Omental fat pad (tissue), 4 donors: ENCODE data around the gene EGFL7. TPM values are rescaled to one million over a fixed set of nuclear protein-coding genes. Genes with fewer than 3 reads are reported as not detected.

Experiments
- ATAC-seq: fragments of 150-250 bp; one replicate; pipeline ENCODE4 v1.9.1; 2016; ENCODE audit warnings: mild to moderate bottlenecking, moderate library complexity; ENCODE audit not compliant: low FRiP score
- DNase-seq: peaks from one replicate; pipeline ENCODE4 v3.0.0-alpha.2; 2019; ENCODE audit warnings: low spot score
- CTCF ChIP-seq, 3 donors: fragments of 450-650 bp; IDR thresholded peaks; one replicate each; pipeline ENCODE4 v1.5.1; 2016 to 2017; ENCODE audit warnings: antibody characterized with exemption in 3 of 3, mild to moderate bottlenecking in 3 of 3, moderate library complexity in 2 of 3
- small RNA-seq: library from RNA; depleted of rRNA; stranded (forward); fragments of <200 nt; gene quantifications from one replicate; pipeline ENCODE3, GENCODE V24; 2016
- total RNA-seq, 4 donors: library from RNA; depleted of rRNA; stranded (reverse); fragments of >200 nt; gene quantifications; one replicate each; pipeline ENCODE4 v1.1.0, GENCODE V29; 2016

The EGFL7 gene
- total RNA-seq, 4 donors from 2014 or later: 50.6 to 274 (median 145) TPM

DNA sequence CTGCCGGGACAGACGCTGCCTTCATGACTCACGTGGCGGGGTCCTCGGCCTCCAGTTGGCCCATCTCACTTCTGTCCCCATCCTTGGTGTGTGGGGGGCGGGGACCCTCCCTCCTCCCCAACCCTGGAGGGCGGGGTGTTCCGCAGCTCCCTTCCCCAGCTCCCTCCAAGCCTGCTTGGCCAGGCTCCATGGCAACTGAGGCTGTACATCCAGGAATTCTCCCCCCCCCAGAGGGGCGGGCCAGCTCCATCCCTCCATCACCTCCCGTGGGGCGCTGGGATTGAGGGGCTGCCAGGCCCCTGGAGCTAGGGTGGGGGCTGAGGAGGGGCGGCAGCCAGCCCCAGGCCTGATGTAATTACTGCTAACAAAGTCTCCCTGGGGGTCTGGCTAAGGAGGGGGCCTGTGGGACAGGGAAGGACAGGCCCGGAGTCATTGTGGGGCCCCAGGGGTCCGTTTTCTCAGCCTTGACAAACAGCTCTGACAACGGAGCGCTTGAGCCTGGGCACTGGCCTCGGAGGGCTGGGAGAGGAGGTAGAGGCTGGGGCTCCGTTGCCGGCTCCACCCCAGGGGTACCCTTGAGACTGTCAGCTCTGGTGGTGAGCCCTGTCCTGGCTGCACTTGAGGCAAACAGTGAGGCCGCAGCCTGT lies 57.7 kb downstream of the EGFL7 start:
- ATAC-seq (no peak), DNase-seq (no peak)
- TF ChIP-seq CTCF (IDR thresholded peaks at IDR 0.05): no peak

- ATAC-seq: peak; percentile 8
- DNase-seq: no peak
- no peak for TF ChIP-seq CTCF (IDR thresholded peaks at IDR 0.05)
These were observed 58.2 kb downstream of the EGFL7 start for GRCh38 chr9:136720898-136721338.

DNA sequence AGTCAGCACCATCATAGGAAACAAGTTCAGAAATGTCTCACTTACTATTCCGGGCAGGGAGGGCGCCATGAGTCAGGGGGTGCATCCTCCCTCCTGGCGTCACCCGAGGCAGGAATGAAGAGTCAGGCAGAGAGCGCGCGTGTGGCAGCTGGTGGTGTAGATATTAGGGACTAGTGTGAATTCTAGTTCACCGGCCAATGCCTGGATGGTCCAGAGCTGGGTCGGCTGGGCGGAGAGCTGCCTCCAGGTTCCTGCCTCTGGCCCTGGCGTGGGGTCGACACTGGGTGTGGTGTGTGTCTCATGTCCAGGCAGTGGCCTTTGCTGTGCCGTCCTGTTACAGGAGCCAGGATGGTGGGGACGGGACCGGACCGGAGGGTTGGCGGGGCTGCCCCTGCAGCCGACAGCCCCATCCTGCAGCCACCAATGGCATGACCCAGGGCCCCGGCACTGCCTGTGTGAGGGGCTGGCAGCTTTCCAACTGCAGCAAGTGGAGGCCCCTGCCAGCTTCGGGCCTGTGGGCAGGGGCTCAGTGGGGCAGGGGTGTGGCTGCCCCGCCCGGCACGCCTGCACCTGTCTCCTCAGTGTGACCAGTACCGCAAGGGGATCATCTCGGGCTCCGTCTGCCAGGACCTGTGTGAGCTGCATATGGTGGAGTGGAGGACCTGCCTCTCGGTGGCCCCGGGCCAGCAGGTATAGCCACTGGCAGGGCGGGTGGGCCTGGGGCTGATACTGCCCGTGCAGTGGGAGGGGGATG lies 58.8 kb downstream of the EGFL7 start:
- ATAC-seq (peak; percentile 7), DNase-seq (no peak)
- no peak for TF ChIP-seq CTCF (IDR thresholded peaks at IDR 0.05)

Small RNA genes lying within 50 kb of the gene (small RNA-seq; reads per million reads assigned to genes)
- gene MIR126: 1,632 reads per million, percentile 99 among the genes with 10 or more reads in this experiment

Other genes with a start within 250 kb of the EGFL7 start
- gene INPP5E, start 223.1 kb upstream of the EGFL7 start, total RNA-seq: 10 to 100 TPM in 1 of 4 donors, 1 to 10 TPM in 3; 5.4 to 13.1 (median 8.3) TPM
- 10 to 100 TPM; 45.6 to 64.8 (median 56.5) TPM for gene SEC16A, start 179.9 kb upstream of the EGFL7 start, total RNA-seq
- 10 to 100 TPM; 10.4 to 61.8 (median 55.1) TPM for gene NOTCH1, start 116.9 kb upstream of the EGFL7 start, total RNA-seq
- gene AGPAT2, start 24.5 kb downstream of the EGFL7 start, total RNA-seq: 100 to 1,000 TPM; 391 to 854 (median 473) TPM
- gene DIPK1B, start 49.7 kb downstream of the EGFL7 start, total RNA-seq: 10 to 100 TPM in 1 of 4 donors, 1 to 10 TPM in 3; 4.4 to 12.8 (median 7.5) TPM
- 10 to 100 TPM in 1 of 4 donors, 1 to 10 TPM in 3; 3.5 to 10.2 (median 5.0) TPM for gene LCN10, start 80.0 kb downstream of the EGFL7 start, total RNA-seq
- 10 to 100 TPM in 2 of 4 donors, 1 to 10 TPM in 2; 5.0 to 24.1 (median 9.0) TPM for gene LCN6, start 85.6 kb downstream of the EGFL7 start, total RNA-seq
- not detected for gene LCN8, start 95.3 kb downstream of the EGFL7 start, total RNA-seq
- not detected for gene LCN15, start 101.6 kb downstream of the EGFL7 start, total RNA-seq
- 10 to 100 TPM; 43.1 to 88.1 (median 70.9) TPM for gene TMEM141, start 128.4 kb downstream of the EGFL7 start, total RNA-seq
- 1 to 10 TPM; 1.5 to 2.8 (median 1.9) TPM for gene CCDC183, start 133.4 kb downstream of the EGFL7 start, total RNA-seq
- 10 to 100 TPM; 33.7 to 46.9 (median 44.9) TPM for gene RABL6, start 145.0 kb downstream of the EGFL7 start, total RNA-seq
- gene AJM1, start 179.6 kb downstream of the EGFL7 start, total RNA-seq: 1 to 10 TPM in 1 of 4 donors, under 1 TPM in 3; 0.72 to 2.5 (median 0.78) TPM
- 10 to 100 TPM; 27.1 to 53.9 (median 40.9) TPM for gene PHPT1, start 186.5 kb downstream of the EGFL7 start, total RNA-seq
- 1 to 10 TPM; 1.4 to 3.9 (median 1.7) TPM for gene MAMDC4, start 189.4 kb downstream of the EGFL7 start, total RNA-seq
- gene EDF1, start 203.4 kb downstream of the EGFL7 start, total RNA-seq: 100 to 1,000 TPM; 281 to 323 (median 308) TPM
- gene TRAF2, start 223.6 kb downstream of the EGFL7 start, total RNA-seq: 1 to 10 TPM; 3.2 to 9.1 (median 5.1) TPM